Adrenal gland (tissue), 5 donors: ENCODE data around the gene UBE4B.

ENCODE experiments used
- CTCF ChIP-seq, 6 experiments: fragments of 450-650 bp in 4 of 6; fragments of 200-600 bp in 2 of 6; sonication (generic) in 1 of 6; IDR thresholded peaks; 1 replicate in 5 of 6; 2 replicates in 1 of 6; pipeline versions ENCODE4 v1.5.1 to v1.8.0; 2016 to 2021; ENCODE audit warnings: antibody characterized with exemption in 6 of 6, mild to moderate bottlenecking in 2 of 6, moderate library complexity in 1 of 6
- POLR2A ChIP-seq, 2 donors: fragments of 450-650 bp; IDR thresholded peaks; one replicate each; pipeline ENCODE4 v1.6.1; 2017; ENCODE audit warnings: antibody characterized with exemption in 2 of 2, mild to moderate bottlenecking in 2 of 2, moderate library complexity in 1 of 2
- donor health status: DM: no; HTN: no; CAD: no.

- TF ChIP-seq POLR2A (IDR thresholded peaks at IDR 0.05) (no peak), CTCF (IDR thresholded peaks at IDR 0.05) (no peak)
Observed at GRCh38 chr1:10060311-10061100, 27.7 kb downstream of the UBE4B start.
